Measurements from ENCODE around the gene TMIGD1. TPM values are rescaled to one million over a fixed set of nuclear protein-coding genes. Genes with fewer than 3 reads are reported as not detected.

Gene TMIGD1
- total RNA-seq, 1 experiment from 2014 or later: not detected

DNA sequence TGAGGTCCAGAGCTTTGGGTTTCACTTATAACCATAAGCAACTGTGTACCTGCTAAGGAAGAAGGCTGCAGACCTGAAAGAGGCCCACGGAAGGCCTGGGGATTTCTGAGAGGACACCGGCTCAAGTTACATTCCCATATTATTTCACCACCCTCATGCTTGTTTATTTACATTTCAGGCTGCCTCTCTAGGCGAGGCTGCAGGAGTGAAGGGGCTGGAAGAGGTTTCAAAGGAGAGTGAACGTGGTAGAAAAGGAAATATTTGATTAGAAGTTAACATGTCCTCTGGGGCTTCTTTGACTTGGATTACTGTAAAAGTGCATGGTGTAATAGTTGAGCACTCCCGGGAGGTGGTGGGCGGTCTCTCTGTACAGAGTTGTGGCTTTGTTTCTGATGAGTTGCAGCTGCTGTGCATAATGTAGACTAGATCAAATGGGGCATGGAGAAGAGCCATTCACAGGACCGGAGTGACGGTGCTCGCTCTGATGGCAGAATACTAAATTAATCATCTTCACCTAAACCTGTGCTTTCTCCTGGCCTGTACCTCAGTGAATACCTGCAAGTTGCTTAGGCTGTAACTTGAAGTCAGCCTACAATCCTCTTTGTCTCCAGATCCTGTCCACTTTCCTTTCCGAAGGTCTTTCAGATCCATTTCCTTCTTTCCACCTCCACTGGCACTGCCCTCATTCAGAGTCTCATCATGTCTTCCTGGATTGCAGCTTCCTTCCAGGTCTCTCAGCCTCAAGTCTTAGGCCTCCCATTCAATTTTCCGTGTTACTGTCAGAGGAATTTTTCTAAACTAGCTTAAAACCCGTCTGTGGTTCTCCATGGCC, 43.0 kb upstream of the TMIGD1 start:
- peaks cover 44 to 45% of the 10 kb centered on the region in 2 experiments for H3K4me1 Mint-ChIP-seq
- no peak overlapping the region for H2BK120ac ChIP-seq (ENCODE audit: low read depth, low read length, poor library complexity, severe bottlenecking)
- H3K27ac Mint-ChIP-seq: no peak overlapping the region; a peak in 1 of 7 replicates
- no peak overlapping the region for H3K27ac ChIP-seq (ENCODE audit: insufficient read length, low read depth, low read length)
- no peak overlapping the region for H3K23ac ChIP-seq (ENCODE audit: insufficient read length, low read depth, low read length)
- H4K91ac ChIP-seq (ENCODE audit: insufficient read length, low read depth, low read length): no peak overlapping the region
- peaks cover 2% of the 10 kb centered on the region for H4K20me1 ChIP-seq (ENCODE audit: control insufficient read depth, insufficient read depth, insufficient read length)
- no peak overlapping the region for H2BK12ac ChIP-seq (ENCODE audit: insufficient read length, low read depth, low read length)
- no peak overlapping the region for H3K18ac ChIP-seq (ENCODE audit: insufficient read length, low read depth, low read length)
- H3K9me3 Mint-ChIP-seq: no peaks in the 10 kb centered on the region; a peak in 1 of 5 replicates
- no peak overlapping the region for H3T11ph ChIP-seq (ENCODE audit: low read length)
- H3K56ac ChIP-seq (ENCODE audit: insufficient read length, low read depth, low read length): no peak overlapping the region
- peaks cover 21% of the 10 kb centered on the region for H3K23me2 ChIP-seq (ENCODE audit: insufficient read length, low read depth, low read length, poor library complexity, severe bottlenecking)
- no CpG with 5 or more reads among the region's 12 CpGs for WGBS (ENCODE audit: extremely low coverage, insufficient read length, low lambda C conversion rate)
- H3K9ac ChIP-seq (ENCODE audit: extremely low read depth, insufficient read length, low read length): no peak overlapping the region
- no peak overlapping the region for H2BK15ac ChIP-seq (ENCODE audit: low read depth, low read length)
- no peaks in the 10 kb centered on the region; the same call in 1 of the 2 replicates for H3K4me1 ChIP-seq (ENCODE audit: insufficient read depth, low read length)
- no peaks in the 10 kb centered on the region for H3K36me3 Mint-ChIP-seq (ENCODE audit: insufficient read depth in 1 of 3, low read depth in 3 of 3)
- H3K79me1 ChIP-seq (ENCODE audit: insufficient read depth, low read depth, low read length, poor library complexity, severe bottlenecking): no peaks in the 10 kb centered on the region
- H2AK5ac ChIP-seq (ENCODE audit: insufficient read length, low read length): no peak overlapping the region
- DNase-seq: no peak
- H3K4me2 ChIP-seq (ENCODE audit: insufficient read depth, insufficient read length, low read length): no peak overlapping the region
- no peaks in the 10 kb centered on the region for H3K79me2 ChIP-seq (ENCODE audit: insufficient read depth, low read length)
- H4K8ac ChIP-seq (replicated peaks; ENCODE audit: insufficient read length, low read depth, low read length): no peak overlapping the region
- no peak overlapping the region for H3K14ac ChIP-seq (ENCODE audit: insufficient read depth, low read length)
- no peak overlapping the region; a peak in 1 of 5 replicates for H3K4me3 Mint-ChIP-seq
- H3K9me3 ChIP-seq (ENCODE audit: control insufficient read depth, low read depth, low read length): no peaks in the 10 kb centered on the region
- no peak overlapping the region for H2BK5ac ChIP-seq (ENCODE audit: insufficient read length, low read length)
- TF ChIP-seq, protein P1, sequence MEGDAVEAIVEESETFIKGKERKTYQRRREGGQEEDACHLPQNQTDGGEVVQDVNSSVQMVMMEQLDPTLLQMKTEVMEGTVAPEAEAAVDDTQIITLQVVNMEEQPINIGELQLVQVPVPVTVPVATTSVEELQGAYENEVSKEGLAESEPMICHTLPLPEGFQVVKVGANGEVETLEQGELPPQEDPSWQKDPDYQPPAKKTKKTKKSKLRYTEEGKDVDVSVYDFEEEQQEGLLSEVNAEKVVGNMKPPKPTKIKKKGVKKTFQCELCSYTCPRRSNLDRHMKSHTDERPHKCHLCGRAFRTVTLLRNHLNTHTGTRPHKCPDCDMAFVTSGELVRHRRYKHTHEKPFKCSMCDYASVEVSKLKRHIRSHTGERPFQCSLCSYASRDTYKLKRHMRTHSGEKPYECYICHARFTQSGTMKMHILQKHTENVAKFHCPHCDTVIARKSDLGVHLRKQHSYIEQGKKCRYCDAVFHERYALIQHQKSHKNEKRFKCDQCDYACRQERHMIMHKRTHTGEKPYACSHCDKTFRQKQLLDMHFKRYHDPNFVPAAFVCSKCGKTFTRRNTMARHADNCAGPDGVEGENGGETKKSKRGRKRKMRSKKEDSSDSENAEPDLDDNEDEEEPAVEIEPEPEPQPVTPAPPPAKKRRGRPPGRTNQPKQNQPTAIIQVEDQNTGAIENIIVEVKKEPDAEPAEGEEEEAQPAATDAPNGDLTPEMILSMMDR (conservative IDR thresholded peaks at IDR 0.05): no peak
- H4K5ac ChIP-seq (ENCODE audit: insufficient read length, low read depth, low read length): no peak overlapping the region
- H3K4ac ChIP-seq (ENCODE audit: low read depth, low read length): no peak overlapping the region
- no peak overlapping the region for H2BK20ac ChIP-seq (ENCODE audit: low read depth, low read length, poor library complexity, severe bottlenecking)
- H2AFZ ChIP-seq (ENCODE audit: low read length): no peak overlapping the region
- peaks cover 48% of the 10 kb centered on the region for H3K27me3 Mint-ChIP-seq (ENCODE audit: low read depth)
- peaks cover 17% of the 10 kb centered on the region; the same call in 1 of the 2 replicates for H3K27me3 ChIP-seq (ENCODE audit: insufficient read depth, low read length)
